H9 (cell line): ENCODE results near the gene YBX3. TPM values are rescaled to one million over a fixed set of nuclear protein-coding genes. Genes with fewer than 3 reads are reported as not detected.

Experiments used
- DNase-seq: peaks from one replicate; pipeline ENCODE4 v3.0.0-alpha.2; 2017
- H2AFZ ChIP-seq: one replicate; pipeline ENCODE4 v1.6.1; 2013; ENCODE audit warnings: mild to moderate bottlenecking, low read length, control low read depth, moderate library complexity
- H2AK5ac ChIP-seq: 2 replicates; pipeline ENCODE4 v1.6.1; 2013; ENCODE audit warnings: low read length, control low read depth, mixed read lengths; ENCODE audit not compliant: insufficient read length
- H2BK120ac ChIP-seq: one replicate; pipeline ENCODE4 v1.6.1; 2013; ENCODE audit warnings: low read depth, mild to moderate bottlenecking, low read length, control low read depth, inconsistent platforms; ENCODE audit not compliant: poor library complexity, severe bottlenecking
- H2BK12ac ChIP-seq: 2 replicates; pipeline ENCODE4 v1.6.1; 2013; ENCODE audit warnings: low read length, control low read depth, mixed read lengths, low read depth; ENCODE audit not compliant: insufficient read length
- H2BK15ac ChIP-seq: 2 replicates; pipeline ENCODE4 v1.6.1; 2013; ENCODE audit warnings: low read depth, low read length, control low read depth
- H2BK20ac ChIP-seq: one replicate; pipeline ENCODE4 v1.6.1; 2013; ENCODE audit warnings: low read depth, mild to moderate bottlenecking, low read length, control low read depth, inconsistent platforms; ENCODE audit not compliant: poor library complexity, severe bottlenecking
- H2BK5ac ChIP-seq: 2 replicates; pipeline ENCODE4 v1.6.1; 2013; ENCODE audit warnings: low read length, control low read depth, mixed read lengths; ENCODE audit not compliant: insufficient read length
- H3K14ac ChIP-seq: 2 replicates; pipeline ENCODE4 v1.6.1; 2013; ENCODE audit warnings: low read length, control low read depth; ENCODE audit not compliant: insufficient read depth
- H3K18ac ChIP-seq: 2 replicates; pipeline ENCODE4 v1.6.1; 2013; ENCODE audit warnings: low read depth, mild to moderate bottlenecking, mixed read lengths, low read length, control low read depth; ENCODE audit not compliant: insufficient read length
- H3K23ac ChIP-seq: 2 replicates; pipeline ENCODE4 v1.6.1; 2013; ENCODE audit warnings: low read length, control low read depth, mixed read lengths, low read depth; ENCODE audit not compliant: insufficient read length
- H3K23me2 ChIP-seq: 2 replicates; pipeline ENCODE4 v1.6.1; 2013; ENCODE audit warnings: low read depth, mild to moderate bottlenecking, mixed read lengths, low read length, control low read depth; ENCODE audit not compliant: insufficient read length, poor library complexity, severe bottlenecking
- H3K27ac ChIP-seq: 2 replicates; pipeline ENCODE4 v1.5.1; 2013; ENCODE audit warnings: low read length, control low read depth, mixed read lengths, low read depth; ENCODE audit not compliant: insufficient read length
- H3K27me3 ChIP-seq: 2 replicates; pipeline ENCODE4 v1.6.1; 2013; ENCODE audit warnings: low read length, control low read depth, inconsistent platforms; ENCODE audit not compliant: insufficient read depth
- H3K4ac ChIP-seq: 2 replicates; pipeline ENCODE4 v1.6.1; 2013; ENCODE audit warnings: low read depth, mild to moderate bottlenecking, control low read depth, inconsistent platforms, low read length, moderate library complexity
- H3K4me1 ChIP-seq: 2 replicates; pipeline ENCODE4 v1.6.1; 2013; ENCODE audit warnings: low read length, control low read depth, inconsistent platforms; ENCODE audit not compliant: insufficient read depth
- H3K4me2 ChIP-seq: 2 replicates; pipeline ENCODE4 v1.6.1; 2013; ENCODE audit warnings: low read length, control low read depth, mixed read lengths; ENCODE audit not compliant: insufficient read length, insufficient read depth
- H3K56ac ChIP-seq: 2 replicates; pipeline ENCODE4 v1.6.1; 2013; ENCODE audit warnings: low read depth, mild to moderate bottlenecking, mixed read lengths, low read length, control low read depth; ENCODE audit not compliant: insufficient read length
- H3K79me1 ChIP-seq: 2 replicates; pipeline ENCODE4 v1.6.1; 2013; ENCODE audit warnings: low read depth, mild to moderate bottlenecking, moderate library complexity, low read length, control low read depth, inconsistent platforms; ENCODE audit not compliant: insufficient read depth, poor library complexity, severe bottlenecking
- H3K79me2 ChIP-seq: 2 replicates; pipeline ENCODE4 v1.6.1; 2013; ENCODE audit warnings: low read length, control low read depth, inconsistent platforms; ENCODE audit not compliant: insufficient read depth
- H3K9ac ChIP-seq: 2 replicates; pipeline ENCODE4 v1.6.1; 2013; ENCODE audit warnings: low read length, control low read depth, mixed read lengths; ENCODE audit not compliant: insufficient read length; ENCODE audit errors: extremely low read depth
- H3K9me3 ChIP-seq: one replicate; pipeline ENCODE4 v1.6.1; 2013; ENCODE audit warnings: low read depth, low read length, inconsistent platforms; ENCODE audit not compliant: control insufficient read depth
- H3T11ph ChIP-seq: one replicate; pipeline ENCODE4 v1.6.1; 2013; ENCODE audit warnings: mild to moderate bottlenecking, low read length, control low read depth, inconsistent platforms
- H4K20me1 ChIP-seq: one replicate; pipeline ENCODE4 v1.6.1; 2013; ENCODE audit not compliant: control insufficient read depth, insufficient read length, insufficient read depth
- H4K5ac ChIP-seq: 2 replicates; pipeline ENCODE4 v1.6.1; 2013; ENCODE audit warnings: low read depth, mild to moderate bottlenecking, mixed read lengths, low read length, control low read depth; ENCODE audit not compliant: insufficient read length
- H4K8ac ChIP-seq: replicated peaks from 2 replicates; pipeline ENCODE4 v1.6.1; 2013; ENCODE audit warnings: low read length, control low read depth, mixed read lengths, low read depth; ENCODE audit not compliant: insufficient read length
- H4K91ac ChIP-seq: 2 replicates; pipeline ENCODE4 v1.6.1; 2013; ENCODE audit warnings: low read depth, mild to moderate bottlenecking, moderate library complexity, mixed read lengths, low read length, control low read depth; ENCODE audit not compliant: insufficient read length
- H3K27ac Mint-ChIP-seq, 3 experiments: 2 replicates in 2 of 3; 3 replicates in 1 of 3; pipeline ENCODE4 v1.8.0; 2020 to 2021; ENCODE audit warnings: mixed read lengths in 3 of 3, mild to moderate bottlenecking in 1 of 3, moderate library complexity in 1 of 3
- H3K27me3 Mint-ChIP-seq: 2 replicates; pipeline ENCODE4 v1.8.0; 2021; ENCODE audit warnings: low read depth, mild to moderate bottlenecking, moderate library complexity, mixed read lengths
- H3K36me3 Mint-ChIP-seq, 3 experiments: 2 replicates in 2 of 3; 3 replicates in 1 of 3; pipeline ENCODE4 v1.8.0; 2020 to 2021; ENCODE audit warnings: low read depth in 3 of 3, mixed read lengths in 3 of 3; ENCODE audit not compliant: insufficient read depth in 1 of 3
- H3K4me1 Mint-ChIP-seq, 2 experiments: 2 replicates each; pipeline ENCODE4 v1.8.0; 2020; ENCODE audit warnings: mixed read lengths in 2 of 2
- H3K4me3 Mint-ChIP-seq, 2 experiments: 2 replicates in 1 of 2; 3 replicates in 1 of 2; pipeline ENCODE4 v1.8.0; 2020 to 2021; ENCODE audit warnings: mild to moderate bottlenecking in 2 of 2, mixed read lengths in 2 of 2, moderate library complexity in 1 of 2
- H3K9me3 Mint-ChIP-seq, 2 experiments: 2 replicates in 1 of 2; 3 replicates in 1 of 2; pipeline ENCODE4 v1.8.0; 2020; ENCODE audit warnings: mild to moderate bottlenecking in 2 of 2, mixed read lengths in 2 of 2, moderate library complexity in 1 of 2
- CTCF ChIP-seq: fragments of 200-600 bp; sonication (generic); conservative IDR thresholded peaks from 3 replicates; pipeline ENCODE4 v1.8.0; 2021; ENCODE audit warnings: antibody characterized with exemption, mild to moderate bottlenecking
- WGBS: extraction: QIAGEN DNeasy Blood & Tissue Kit; methylation state at CpG from one replicate; pipeline ENCODE4 v1.1.7; 2013; ENCODE audit warnings: missing lambda C conversion rate, low lambda C conversion rate, mixed read lengths; ENCODE audit not compliant: insufficient read length; ENCODE audit errors: extremely low coverage; 5-methylcytosine and 5-hydroxymethylcytosine counted together
- total RNA-seq: library from RNA; stranded (reverse); gene quantifications from 2 replicates; pipeline ENCODE4 v1.2.1, GENCODE V29; 2021

Gene YBX3
- total RNA-seq, 1 experiment from 2014 or later = 343 TPM

GRCh38 chr12:10750385-10750727 lies 27.2 kb upstream of the YBX3 start:
- no peaks in the 10 kb centered on the region for H4K20me1 ChIP-seq
- no peak overlapping the region for H2BK120ac ChIP-seq
- H2BK5ac ChIP-seq = no peak overlapping the region
- H2BK15ac ChIP-seq = no peak overlapping the region
- TF ChIP-seq CTCF = no peak; the same call in 2 of the 3 replicates
- H3K4me2 ChIP-seq = no peak overlapping the region
- no peak overlapping the region for H3K4me3 Mint-ChIP-seq
- no peak overlapping the region for H4K91ac ChIP-seq
- H3K23ac ChIP-seq = no peak overlapping the region
- no peaks in the 10 kb centered on the region for H3K9me3 ChIP-seq
- H2BK12ac ChIP-seq = no peak overlapping the region
- H3K9ac ChIP-seq = no peak overlapping the region
- no peak overlapping the region for H3K14ac ChIP-seq
- no peak overlapping the region for H3K4ac ChIP-seq
- DNase-seq = no peak
- no peak overlapping the region for H3K56ac ChIP-seq
- H3K27me3 ChIP-seq = no peaks in the 10 kb centered on the region
- H2AFZ ChIP-seq = no peak overlapping the region
- no CpG with 5 or more reads among the region's 4 CpGs for WGBS
- peaks cover 0 to 2% of the 10 kb centered on the region in 2 experiments; a peak in 2 of 4 replicates for H3K4me1 Mint-ChIP-seq
- peaks cover 2% of the 10 kb centered on the region for H3K23me2 ChIP-seq
- H3K9me3 Mint-ChIP-seq = peaks cover 9 to 10% of the 10 kb centered on the region in 2 experiments; a peak in 4 of 5 replicates
- no peaks in the 10 kb centered on the region for H3K79me2 ChIP-seq
- no peak overlapping the region for H3K27ac Mint-ChIP-seq
- H4K8ac ChIP-seq = no peak overlapping the region
- H3K18ac ChIP-seq = no peak overlapping the region
- H3K27ac ChIP-seq = no peak overlapping the region
- H3K36me3 Mint-ChIP-seq = peaks cover 0 to 3% (median 2%) of the 10 kb centered on the region in 3 experiments; a peak in 3 of 7 replicates
- H3K4me1 ChIP-seq = no peaks in the 10 kb centered on the region
- no peak overlapping the region for H2AK5ac ChIP-seq
- H3K79me1 ChIP-seq = no peaks in the 10 kb centered on the region
- H3T11ph ChIP-seq = no peak overlapping the region
- H3K27me3 Mint-ChIP-seq = peaks cover 6% of the 10 kb centered on the region
- no peak overlapping the region for H2BK20ac ChIP-seq
- no peak overlapping the region for H4K5ac ChIP-seq
